Hair follicle dermal papilla cell (primary cell): ENCODE data around the gene SIX3. TPM values are rescaled to one million over a fixed set of nuclear protein-coding genes. Genes with fewer than 3 reads are reported as not detected.

Experiments
- small RNA-seq: library from RNA; depleted of rRNA; stranded (forward); fragments of <200 nt; gene quantifications from one replicate; pipeline ENCODE3, GENCODE V24; 2012
- total RNA-seq: library from RNA; depleted of rRNA; stranded (reverse); fragments of >200 nt; gene quantifications from 2 replicates; pipeline ENCODE4 v1.2.3, GENCODE V29; 2012

SIX3 gene
- total RNA-seq, result not detected in 2 replicates

DNA sequence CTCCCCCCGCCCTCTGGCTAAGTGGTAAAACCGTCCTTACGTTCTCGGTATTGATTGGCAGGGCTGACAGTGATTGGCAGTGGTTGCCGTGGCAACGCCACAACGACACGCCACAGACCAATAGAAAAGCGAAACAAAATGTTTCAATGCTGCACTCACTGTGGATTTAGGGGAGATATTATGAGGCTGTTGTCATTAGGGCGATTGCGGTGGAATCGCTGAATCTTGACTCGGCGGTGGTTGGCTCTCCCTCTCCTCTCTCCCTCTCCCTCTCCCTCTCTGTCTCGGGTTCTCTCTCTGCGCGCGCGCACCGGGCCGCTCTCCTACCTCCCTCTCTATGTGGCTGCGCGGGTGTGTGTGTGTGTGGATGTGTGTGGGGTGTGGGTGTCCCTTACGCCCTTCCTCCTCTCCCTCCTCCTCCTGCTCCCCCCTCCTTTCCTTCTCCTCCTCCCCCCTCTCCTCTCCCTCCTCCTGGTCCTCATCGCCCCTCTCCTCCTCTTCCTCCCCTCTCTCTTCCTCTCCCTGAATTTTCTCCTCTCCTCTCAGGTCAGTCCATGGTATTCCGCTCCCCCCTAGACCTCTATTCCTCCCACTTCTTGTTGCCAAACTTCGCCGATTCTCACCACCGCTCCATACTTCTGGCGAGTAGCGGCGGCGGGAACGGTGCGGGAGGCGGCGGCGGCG is at the start of gene SIX3:
Gene SIX3 (plus strand): TSS at position 152 of the 684 bp plus-strand sequence. CDS start 403 bp downstream, at position 555.

Small RNAs within 50 kb of the gene (small RNA-seq; reads per million reads assigned to genes)
- gene RF02246, result not detected
- not detected for gene RF02247
- gene RF02248, result not detected
- gene RF02250, result not detected
- not detected for gene RF02251
- not detected for gene RF02252

Other genes with a start within 250 kb of the SIX3 start
- gene SIX2, start 67.8 kb downstream of the SIX3 start, total RNA-seq, result 0.61 and 0.65 TPM in 2 replicates